H54 (cell line): ENCODE data around the gene ARRDC5.
"Not testable (repeated sequence)": the region's sequence is repeated elsewhere in the genome, so short reads cannot be mapped to it uniquely, and the experiment has no call there.

ENCODE experiments used
- DNase-seq: peaks from one replicate; pipeline ENCODE4 v3.0.0; 2011; ENCODE audit warnings: low spot score, mixed read lengths; ENCODE audit not compliant: insufficient read length
- FAIRE-seq: peaks from 3 replicates; lab custom pipeline; 2011; peaks lifted over from hg19 to GRCh38; lab: Jason Lieb, UNC
- POLR2A ChIP-seq: IDR thresholded peaks from 2 replicates; pipeline ENCODE4 v1.6.1; 2011; ENCODE audit warnings: low read depth, mild to moderate bottlenecking, low read length

ARRDC5 gene

GRCh38 chr19:4902796-4903195 lies at the start of gene ARRDC5:
Gene ARRDC5, minus strand, starts transcription at chr19:4902896. Its CDS starts 71 bp downstream, at chr19:4902825.
- DNase-seq (no peak), FAIRE-seq (no peak)
- TF ChIP-seq POLR2A = no peak

GRCh38 chr19:4951656-4952055 lies 49.0 kb upstream of the ARRDC5 start:
- no peak for TF ChIP-seq POLR2A
- DNase-seq (no peak), FAIRE-seq (no peak)

GRCh38 chr19:4950650-4951049 lies 48.0 kb upstream of the ARRDC5 start:
- not testable (repeated sequence) for DNase-seq, FAIRE-seq

- not testable (repeated sequence) for DNase-seq, FAIRE-seq
Observed at GRCh38 chr19:4941638-4942169, 39.0 kb upstream of the ARRDC5 start.

- no peak for DNase-seq
- no peak for FAIRE-seq
- TF ChIP-seq POLR2A = no peak
Observed at GRCh38 chr19:4939466-4939865, 36.8 kb upstream of the ARRDC5 start.

- not testable (repeated sequence) for FAIRE-seq
Observed at GRCh38 chr19:4938461-4938860, 35.8 kb upstream of the ARRDC5 start.

GRCh38 chr19:4937060-4937459 lies 34.4 kb upstream of the ARRDC5 start:
- TF ChIP-seq POLR2A = no peak
- DNase-seq (no peak), FAIRE-seq (no peak)

More at GRCh38 chr19:4938461-4938860, 35.8 kb upstream of the ARRDC5 start:
- not testable (repeated sequence) for DNase-seq

- no peak for DNase-seq
- no peak for TF ChIP-seq POLR2A
- FAIRE-seq = no peak
Observed at GRCh38 chr19:4935444-4935843, 32.7 kb upstream of the ARRDC5 start.

- DNase-seq (no peak), FAIRE-seq (no peak)
- TF ChIP-seq POLR2A = no peak
Observed at GRCh38 chr19:4933528-4933927, 30.8 kb upstream of the ARRDC5 start.

GRCh38 chr19:4932711-4933110 lies 30.0 kb upstream of the ARRDC5 start:
- FAIRE-seq (no peak), DNase-seq (no peak)
- TF ChIP-seq POLR2A = no peak

GRCh38 chr19:4930664-4931063 lies 28.0 kb upstream of the ARRDC5 start:
- DNase-seq = no peak
- FAIRE-seq = no peak
- no peak for TF ChIP-seq POLR2A

- no peak for FAIRE-seq
- no peak for TF ChIP-seq POLR2A
- DNase-seq = no peak
Observed at GRCh38 chr19:4929186-4929585, 26.5 kb upstream of the ARRDC5 start.

- FAIRE-seq = no peak
Observed at GRCh38 chr19:4923276-4923747, 20.6 kb upstream of the ARRDC5 start.

GRCh38 chr19:4922530-4923275 lies 20.0 kb upstream of the ARRDC5 start:
- DNase-seq (no peak), FAIRE-seq (no peak)
- no peak for TF ChIP-seq POLR2A

More at GRCh38 chr19:4923276-4923747, 20.6 kb upstream of the ARRDC5 start:
- no peak for DNase-seq
- no peak for TF ChIP-seq POLR2A

GRCh38 chr19:4916292-4917082 lies 13.8 kb upstream of the ARRDC5 start:
- DNase-seq (no peak), FAIRE-seq (no peak)
- no peak for TF ChIP-seq POLR2A
